Kidney epithelial cell (primary cell): ENCODE measurements around the gene PLPPR1. TPM values are rescaled to one million over a fixed set of nuclear protein-coding genes. Genes with fewer than 3 reads are reported as not detected.

Source experiments
- DNase-seq: peaks from one replicate; pipeline ENCODE4 v3.0.0-alpha.2; 2010; ENCODE audit warnings: low read depth
- H3K27me3 ChIP-seq: 2 replicates; pipeline ENCODE4 v1.6.0; 2011; ENCODE audit warnings: low read length; ENCODE audit not compliant: control insufficient read depth, insufficient read depth
- H3K36me3 ChIP-seq: 2 replicates; pipeline ENCODE4 v1.5.1; 2011; ENCODE audit warnings: low read length; ENCODE audit not compliant: control insufficient read depth, insufficient read depth
- H3K4me3 ChIP-seq: 2 replicates; pipeline ENCODE4 v1.5.1; 2011; ENCODE audit warnings: low read depth, mild to moderate bottlenecking, control low read depth, low read length
- CTCF ChIP-seq: IDR thresholded peaks from 2 replicates; pipeline ENCODE4 v1.5.1; 2011; ENCODE audit warnings: mild to moderate bottlenecking, moderate library complexity, low read length, control low read depth, inconsistent platforms; ENCODE audit not compliant: insufficient read depth, poor library complexity, severe bottlenecking
- total RNA-seq: library from RNA; depleted of rRNA; stranded (reverse); fragments of >200 nt; gene quantifications from 2 replicates; pipeline ENCODE4 v1.2.3, GENCODE V29; 2015

PLPPR1 gene
- total RNA-seq, 1 donor from 2014 or later: 0.08 TPM

DNA sequence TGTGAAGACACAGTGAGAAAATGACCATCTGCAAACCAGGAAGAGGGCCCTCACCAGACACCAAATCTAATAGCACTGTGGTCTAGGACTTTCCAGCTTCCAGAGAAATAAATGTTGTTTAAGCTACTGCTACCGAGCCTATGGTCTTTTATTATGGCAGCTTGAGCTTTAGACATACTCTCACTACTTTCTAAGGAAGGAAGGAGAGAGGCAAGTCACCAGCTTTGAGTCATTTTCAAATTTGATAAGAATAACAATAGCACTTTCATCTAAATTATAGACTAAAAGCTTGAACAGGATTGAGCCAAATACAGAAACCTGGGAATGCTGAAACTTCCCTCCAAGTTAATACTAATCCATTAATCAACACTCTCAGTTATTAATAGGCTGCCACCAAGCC lies 64.4 kb downstream of the PLPPR1 start:
- Histone ChIP-seq H3K4me3 (no peak overlapping the region), H3K27me3 (no peaks in the 10 kb centered on the region), H3K36me3 (no peaks in the 10 kb centered on the region)
- TF ChIP-seq CTCF: no peak
- no peak for DNase-seq

DNA sequence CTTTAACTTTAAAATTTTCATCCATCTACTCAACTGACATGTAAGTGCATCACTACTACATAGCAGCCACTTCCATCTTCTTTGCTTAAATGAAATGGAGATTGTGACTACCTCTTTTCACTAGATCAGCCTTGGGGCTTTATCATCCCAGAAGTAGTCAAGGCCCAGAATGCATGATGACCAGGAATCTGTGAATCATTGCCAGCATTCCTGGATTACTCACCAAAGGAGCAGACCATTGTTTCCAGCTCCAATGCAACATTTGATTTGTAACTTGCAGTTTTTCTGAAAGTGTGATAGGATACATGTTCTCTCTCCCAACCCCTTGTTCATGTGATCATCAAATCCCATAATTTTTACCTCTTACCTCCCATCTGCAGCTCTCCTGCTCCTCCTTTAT lies 65.1 kb downstream of the PLPPR1 start:
- Histone ChIP-seq H3K4me3 (no peak overlapping the region), H3K27me3 (no peaks in the 10 kb centered on the region), H3K36me3 (no peaks in the 10 kb centered on the region)
- TF ChIP-seq CTCF: no peak
- DNase-seq: peak; percentile 56

DNA sequence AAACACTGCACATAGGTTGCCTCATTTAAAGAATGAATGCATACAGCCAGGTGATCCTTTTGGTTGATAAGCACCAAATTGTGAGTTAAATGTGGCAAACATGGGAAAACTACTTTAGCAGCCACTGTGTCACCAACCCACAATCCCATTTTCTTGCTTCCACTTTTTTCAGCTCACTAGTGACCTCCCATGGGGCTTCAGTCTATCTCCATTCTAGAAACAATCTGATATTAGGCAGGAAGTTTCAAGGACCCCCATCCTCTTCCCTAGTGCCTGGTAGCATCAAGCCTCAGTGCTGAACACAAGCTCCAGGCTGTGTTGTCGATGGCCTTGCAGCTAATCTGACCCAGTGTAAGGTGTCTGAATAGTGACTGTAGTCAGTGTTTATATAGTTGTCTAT lies 66.2 kb downstream of the PLPPR1 start:
- Histone ChIP-seq H3K27me3 (no peaks in the 10 kb centered on the region), H3K4me3 (no peak overlapping the region), H3K36me3 (no peaks in the 10 kb centered on the region)
- no peak for TF ChIP-seq CTCF
- DNase-seq: no peak

GRCh38 chr9:101097210-101097609 lies 68.7 kb downstream of the PLPPR1 start:
- DNase-seq: no peak
- H3K4me3 ChIP-seq: no peak overlapping the region
- no peaks in the 10 kb centered on the region for H3K27me3 ChIP-seq
- no peak for TF ChIP-seq CTCF
- H3K36me3 ChIP-seq: no peaks in the 10 kb centered on the region

- TF ChIP-seq CTCF: no peak
- Histone ChIP-seq H3K4me3 (no peak overlapping the region), H3K27me3 (no peaks in the 10 kb centered on the region), H3K36me3 (no peaks in the 10 kb centered on the region)
- no peak for DNase-seq
These were observed 69.9 kb downstream of the PLPPR1 start for GRCh38 chr9:101098392-101098791.

DNA sequence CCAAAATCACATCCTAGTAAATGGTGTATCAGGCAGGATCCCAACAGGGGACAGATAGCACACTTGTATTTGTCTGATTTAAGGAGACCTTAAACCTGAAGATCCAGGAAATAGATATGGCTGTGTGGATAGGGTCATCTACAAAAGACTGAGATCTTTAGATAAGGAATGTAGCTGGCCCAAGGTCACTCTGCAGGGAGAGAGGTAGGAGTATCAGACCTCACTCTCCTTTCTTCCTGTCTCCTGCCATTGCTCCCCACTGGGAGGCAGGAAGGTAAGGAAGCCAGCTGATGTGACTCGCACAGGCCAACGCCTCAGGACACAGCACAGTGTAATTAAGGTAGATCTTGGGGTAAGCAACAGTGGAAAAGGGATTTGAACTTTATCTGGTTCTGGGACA lies 85.8 kb downstream of the PLPPR1 start:
- no peak for TF ChIP-seq CTCF
- Histone ChIP-seq H3K36me3 (no peaks in the 10 kb centered on the region), H3K4me3 (no peak overlapping the region), H3K27me3 (no peaks in the 10 kb centered on the region)
- DNase-seq: no peak
